Activated T-helper 2 cell treated with anti-CD3 and anti-CD28 coated beads, Interferon-gamma antibody, Interleukin-2, Interleukin-4, amounts not matched to agents 10 μg/mL and 5 μg/mL and 100 μg/mL, durations not matched to agents 14 hours and 24 hours and 36 hours (primary cell): Measurements from ENCODE around the gene HMCN2. TPM values are rescaled to one million over a fixed set of nuclear protein-coding genes. Genes with fewer than 3 reads are reported as not detected.

Source experiments
- DNase-seq: peaks from one replicate; pipeline ENCODE4 v3.0.0; 2021; ENCODE audit warnings: low spot score
- H3K27ac Mint-ChIP-seq: one replicate; pipeline ENCODE4 v1.8.0; 2021; ENCODE audit warnings: mixed read lengths
- H3K27me3 Mint-ChIP-seq: one replicate; pipeline ENCODE4 v1.8.0; 2021; ENCODE audit warnings: low read depth, mixed read lengths
- H3K36me3 Mint-ChIP-seq: one replicate; pipeline ENCODE4 v1.8.0; 2021; ENCODE audit warnings: low read depth, mixed read lengths
- H3K4me1 Mint-ChIP-seq: one replicate; pipeline ENCODE4 v1.8.0; 2021; ENCODE audit warnings: low read depth, mixed read lengths
- H3K4me3 Mint-ChIP-seq: one replicate; pipeline ENCODE4 v1.8.0; 2021; ENCODE audit warnings: low read depth, mild to moderate bottlenecking, moderate library complexity, mixed read lengths
- H3K9me3 Mint-ChIP-seq: one replicate; pipeline ENCODE4 v1.8.0; 2021; ENCODE audit warnings: mixed read lengths
- intact Hi-C: fragments of 100-400 bp; cut with micrococcal nuclease; formaldehyde crosslinking; loops from one replicate; pipeline ENCODE4 v1.15.1; 2023
- total RNA-seq: library from RNA; stranded (reverse); gene quantifications from 2 replicates; pipeline ENCODE4 v1.2.3, GENCODE V29; 2022

Gene HMCN2
- total RNA-seq, 1 donor from 2014 or later, result not detected

DNA sequence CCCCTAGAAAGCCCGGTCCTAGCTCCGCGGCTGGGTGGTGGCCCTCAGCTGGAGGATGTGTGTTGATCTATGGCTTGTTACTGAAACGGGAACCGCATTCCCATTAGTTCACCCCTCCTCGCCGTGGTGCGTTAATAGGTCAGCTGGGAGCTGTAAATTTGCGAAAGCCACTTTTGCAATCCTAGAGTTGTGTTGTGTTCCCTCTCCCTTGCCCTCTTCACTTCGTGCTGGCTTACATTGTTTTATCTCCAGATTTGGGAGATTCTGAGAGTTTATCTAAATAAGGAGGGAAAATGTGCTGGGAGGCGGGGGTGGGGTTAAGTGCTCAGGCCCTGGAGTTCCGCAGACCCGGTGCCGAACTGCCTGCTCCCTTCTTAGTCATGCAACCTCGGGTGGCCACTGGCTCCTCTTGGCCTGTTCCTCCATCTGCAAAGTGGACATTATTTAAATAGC lies 62.8 kb downstream of the HMCN2 start:
- DNase-seq, result no peak
- Mint-ChIP-seq H3K27ac (no peak overlapping the region), H3K36me3 (no peaks in the 10 kb centered on the region), H3K4me1 (no peaks in the 10 kb centered on the region), H3K4me3 (no peak overlapping the region), H3K27me3 (peaks cover 16% of the 10 kb centered on the region), H3K9me3 (no peaks in the 10 kb centered on the region)
- intact Hi-C loops, result no loop called here

GRCh38 chr9:130329061-130329460 lies 63.5 kb downstream of the HMCN2 start:
- no peaks in the 10 kb centered on the region for H3K9me3 Mint-ChIP-seq
- intact Hi-C loops, result no loop called here
- no peak overlapping the region for H3K4me3 Mint-ChIP-seq
- no peak for DNase-seq
- H3K4me1 Mint-ChIP-seq, result no peaks in the 10 kb centered on the region
- H3K27me3 Mint-ChIP-seq, result peaks cover 19% of the 10 kb centered on the region
- no peak overlapping the region for H3K27ac Mint-ChIP-seq
- no peaks in the 10 kb centered on the region for H3K36me3 Mint-ChIP-seq

DNA sequence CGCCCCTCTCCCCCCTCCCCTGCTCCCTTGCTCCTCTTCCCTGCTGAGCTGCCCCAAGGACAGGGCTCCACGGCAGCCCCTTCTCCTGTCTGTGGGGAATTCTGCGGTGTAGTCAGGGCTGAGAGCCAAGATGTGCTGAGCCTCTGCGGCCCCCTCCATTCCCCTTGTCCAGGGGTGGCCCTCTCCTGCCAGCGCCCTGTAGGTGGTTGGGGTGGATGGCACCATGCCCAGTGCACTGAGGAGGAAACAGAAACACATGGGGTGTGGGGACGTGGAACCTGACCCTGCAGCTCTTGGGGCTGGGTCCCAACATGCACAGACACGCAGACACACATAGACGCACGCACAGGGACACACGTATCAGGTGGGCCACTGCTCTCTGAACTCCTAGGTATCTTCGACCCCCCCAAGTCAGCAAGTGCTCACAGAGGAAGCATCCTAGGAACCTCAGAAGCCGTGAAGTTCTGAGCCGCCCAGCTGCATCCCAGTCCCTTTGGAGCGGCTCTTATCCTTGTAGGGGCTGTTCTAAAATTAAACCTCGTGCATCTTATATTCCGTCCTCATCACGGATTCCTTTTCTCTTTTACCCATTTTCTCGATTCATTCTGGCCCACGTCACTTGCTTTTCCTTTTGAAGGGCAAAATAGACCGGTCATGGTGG lies 64.8 kb downstream of the HMCN2 start:
- H3K27ac Mint-ChIP-seq, result no peak overlapping the region
- intact Hi-C loops, result no loop called here
- H3K4me3 Mint-ChIP-seq, result no peak overlapping the region
- H3K4me1 Mint-ChIP-seq, result no peaks in the 10 kb centered on the region
- peaks cover 24% of the 10 kb centered on the region for H3K27me3 Mint-ChIP-seq
- no peaks in the 10 kb centered on the region for H3K9me3 Mint-ChIP-seq
- no peak for DNase-seq
- no peaks in the 10 kb centered on the region for H3K36me3 Mint-ChIP-seq

- Mint-ChIP-seq H3K27ac (no peak overlapping the region), H3K4me1 (no peaks in the 10 kb centered on the region)
- intact Hi-C loops, result no loop called here
Observed at GRCh38 chr9:130331061-130331460, 65.5 kb downstream of the HMCN2 start.

DNA sequence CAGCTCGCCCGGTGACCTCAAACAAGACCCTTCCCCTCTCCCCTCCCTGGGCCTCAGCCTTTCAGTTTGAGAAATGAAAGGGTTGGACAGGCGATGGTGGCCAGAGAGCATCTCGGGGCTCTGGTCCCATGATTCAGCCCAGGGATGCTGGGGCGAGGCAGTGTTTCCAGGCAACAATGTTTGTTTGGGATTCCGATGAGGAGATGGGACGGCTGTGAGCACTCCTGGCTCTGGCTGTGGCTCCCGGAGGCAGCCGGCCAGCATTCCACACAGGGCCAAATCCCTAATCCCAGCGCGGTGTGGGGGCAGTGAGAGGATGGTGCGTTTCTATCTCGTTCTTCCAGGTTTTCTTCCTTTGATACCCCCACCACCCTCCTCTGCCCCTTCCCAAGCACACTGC lies 66.0 kb downstream of the HMCN2 start:
- no peak overlapping the region for H3K4me3 Mint-ChIP-seq
- intact Hi-C loops, result no loop called here
- peaks cover 24% of the 10 kb centered on the region for H3K27me3 Mint-ChIP-seq
- H3K36me3 Mint-ChIP-seq, result no peaks in the 10 kb centered on the region
- no peaks in the 10 kb centered on the region for H3K9me3 Mint-ChIP-seq
- DNase-seq, result no peak
- no peaks in the 10 kb centered on the region for H3K4me1 Mint-ChIP-seq
- no peak overlapping the region for H3K27ac Mint-ChIP-seq

More at GRCh38 chr9:130331061-130331460, 65.5 kb downstream of the HMCN2 start:
- no peak overlapping the region for H3K4me3 Mint-ChIP-seq
- peaks cover 24% of the 10 kb centered on the region for H3K27me3 Mint-ChIP-seq
- no peaks in the 10 kb centered on the region for H3K9me3 Mint-ChIP-seq
- DNase-seq, result no peak
- no peaks in the 10 kb centered on the region for H3K36me3 Mint-ChIP-seq

- no peaks in the 10 kb centered on the region for H3K9me3 Mint-ChIP-seq
- intact Hi-C loops, result no loop called here
Observed at GRCh38 chr9:130332384-130332926, 66.9 kb downstream of the HMCN2 start.

DNA sequence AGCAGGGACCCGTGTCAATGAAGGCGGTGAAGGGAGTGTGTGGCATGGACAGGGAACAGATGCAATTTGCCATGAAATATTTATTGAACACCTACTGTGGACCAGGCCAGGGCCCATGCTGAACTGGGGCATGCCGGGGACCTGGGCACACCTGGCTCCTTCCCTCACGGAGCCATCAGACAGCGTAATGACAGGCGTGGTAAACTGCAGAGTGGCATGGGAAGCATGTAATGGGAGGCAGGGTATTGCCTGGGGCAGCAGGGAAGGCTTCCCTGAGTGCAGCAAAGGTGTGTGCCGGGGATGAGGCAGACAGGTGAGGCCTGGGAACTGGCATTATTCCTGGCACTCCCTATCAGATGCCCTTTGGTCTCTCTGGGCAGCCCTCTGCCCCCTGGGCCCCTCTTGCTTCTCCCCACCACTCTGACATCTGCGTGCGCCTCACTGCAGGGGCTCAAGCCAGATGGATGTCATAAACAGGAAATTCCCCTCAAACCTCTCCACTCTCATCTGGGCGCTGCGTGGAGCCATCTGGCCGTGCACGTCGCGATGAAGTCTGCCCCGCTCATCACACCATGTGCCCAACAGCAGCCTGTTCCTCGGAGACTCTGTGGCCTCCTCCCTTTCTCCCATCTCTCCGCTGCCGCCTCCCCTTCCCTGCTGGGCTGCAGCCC lies 67.6 kb downstream of the HMCN2 start:
- H3K36me3 Mint-ChIP-seq, result no peaks in the 10 kb centered on the region
- peaks cover 21% of the 10 kb centered on the region for H3K27me3 Mint-ChIP-seq
- no peak overlapping the region for H3K4me3 Mint-ChIP-seq
- intact Hi-C loops, result no loop called here
- H3K9me3 Mint-ChIP-seq, result no peaks in the 10 kb centered on the region
- no peak overlapping the region for H3K27ac Mint-ChIP-seq
- no peak for DNase-seq
- H3K4me1 Mint-ChIP-seq, result no peaks in the 10 kb centered on the region

More at GRCh38 chr9:130332384-130332926, 66.9 kb downstream of the HMCN2 start:
- Mint-ChIP-seq H3K36me3 (no peaks in the 10 kb centered on the region), H3K27me3 (peaks cover 24% of the 10 kb centered on the region), H3K4me1 (no peaks in the 10 kb centered on the region), H3K4me3 (no peak overlapping the region), H3K27ac (no peak overlapping the region)
- no peak for DNase-seq

DNA sequence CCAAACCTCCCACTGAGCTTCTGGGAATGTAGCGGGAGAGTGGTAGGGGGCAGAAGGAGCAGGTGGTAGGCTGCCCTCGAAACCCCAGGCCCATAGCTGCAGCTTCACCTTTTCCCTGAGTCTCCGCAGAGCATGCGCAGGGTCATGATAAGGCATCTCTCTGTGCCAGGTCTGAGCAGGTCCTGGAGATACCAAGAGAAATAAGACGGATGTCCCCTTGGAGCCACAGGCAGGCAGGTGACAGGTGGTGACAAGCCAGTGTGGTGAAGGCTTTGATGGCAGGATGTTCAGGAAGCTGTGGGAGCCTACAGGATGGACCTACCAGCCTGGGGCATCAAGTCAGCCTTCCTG lies 68.1 kb downstream of the HMCN2 start:
- H3K9me3 Mint-ChIP-seq, result no peaks in the 10 kb centered on the region
- no peaks in the 10 kb centered on the region for H3K36me3 Mint-ChIP-seq
- no peaks in the 10 kb centered on the region for H3K4me1 Mint-ChIP-seq
- no peak overlapping the region for H3K27ac Mint-ChIP-seq
- no peak for DNase-seq
- H3K27me3 Mint-ChIP-seq, result peaks cover 17% of the 10 kb centered on the region
- intact Hi-C loops, result no loop called here
- no peak overlapping the region for H3K4me3 Mint-ChIP-seq

- no peaks in the 10 kb centered on the region for H3K36me3 Mint-ChIP-seq
- no peak for DNase-seq
- H3K27ac Mint-ChIP-seq, result no peak overlapping the region
- intact Hi-C loops, result no loop called here
- no peak overlapping the region for H3K4me3 Mint-ChIP-seq
- H3K27me3 Mint-ChIP-seq, result peaks cover 11% of the 10 kb centered on the region
- no peaks in the 10 kb centered on the region for H3K4me1 Mint-ChIP-seq
- H3K9me3 Mint-ChIP-seq, result no peaks in the 10 kb centered on the region
Observed at GRCh38 chr9:130334915-130335314, 69.4 kb downstream of the HMCN2 start.

GRCh38 chr9:130336027-130336610 lies 70.6 kb downstream of the HMCN2 start:
- DNase-seq, result no peak
- no peaks in the 10 kb centered on the region for H3K4me1 Mint-ChIP-seq
- intact Hi-C loops, result no loop called here
- H3K9me3 Mint-ChIP-seq, result no peaks in the 10 kb centered on the region
- no peak overlapping the region for H3K27ac Mint-ChIP-seq
- no peak overlapping the region for H3K4me3 Mint-ChIP-seq
- peaks cover 9% of the 10 kb centered on the region for H3K27me3 Mint-ChIP-seq
- no peaks in the 10 kb centered on the region for H3K36me3 Mint-ChIP-seq

DNA sequence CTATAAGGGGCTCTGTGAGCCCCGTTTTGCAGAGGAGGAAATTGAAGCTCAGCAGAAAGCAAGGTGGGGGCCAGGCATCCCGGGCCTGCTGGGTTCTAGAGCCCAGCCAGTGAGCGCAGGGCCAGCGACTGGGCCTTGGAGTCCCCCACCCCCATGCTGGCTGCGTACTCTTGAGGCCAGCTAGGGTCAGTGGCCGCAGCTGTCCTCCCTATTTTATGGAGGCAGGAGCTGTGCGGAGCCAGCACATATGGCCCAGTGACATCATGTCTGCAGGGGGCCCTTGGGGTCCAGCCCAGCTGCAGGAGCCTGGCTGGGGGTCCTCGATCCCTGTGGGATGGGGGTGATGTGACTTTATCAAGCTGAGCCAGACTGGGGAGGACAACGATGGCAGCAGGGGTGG lies 71.3 kb downstream of the HMCN2 start:
- H3K36me3 Mint-ChIP-seq, result no peaks in the 10 kb centered on the region
- intact Hi-C loops, result no loop called here
- H3K27ac Mint-ChIP-seq, result no peak overlapping the region
- no peaks in the 10 kb centered on the region for H3K4me1 Mint-ChIP-seq
- H3K4me3 Mint-ChIP-seq, result no peak overlapping the region
- no peaks in the 10 kb centered on the region for H3K9me3 Mint-ChIP-seq
- DNase-seq, result no peak
- peaks cover 9% of the 10 kb centered on the region for H3K27me3 Mint-ChIP-seq

DNA sequence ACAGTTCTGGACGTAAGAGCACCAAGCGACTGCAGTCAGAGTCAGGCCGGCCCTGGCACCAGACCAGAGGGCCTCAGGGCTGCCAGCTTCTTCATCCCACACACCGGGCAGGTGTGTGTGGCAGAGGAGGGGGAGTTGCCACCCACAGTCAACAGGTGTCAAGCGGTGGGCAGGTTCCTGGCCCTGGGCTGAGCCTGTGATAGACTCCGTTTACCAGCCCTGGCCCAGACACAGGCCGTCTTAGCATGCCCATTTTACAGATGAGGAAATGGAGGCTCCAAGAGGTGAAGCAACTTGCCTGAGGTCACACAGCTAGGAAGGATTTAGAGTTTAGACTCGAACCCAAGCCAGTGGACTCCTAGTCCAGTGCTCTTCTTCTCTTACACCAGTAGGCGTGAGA lies 71.8 kb downstream of the HMCN2 start:
- peaks cover 9% of the 10 kb centered on the region for H3K27me3 Mint-ChIP-seq

GRCh38 chr9:130337784-130338380 lies 72.3 kb downstream of the HMCN2 start:
- no peak overlapping the region for H3K4me3 Mint-ChIP-seq
- peaks cover 9% of the 10 kb centered on the region for H3K27me3 Mint-ChIP-seq
- H3K27ac Mint-ChIP-seq, result no peak overlapping the region
- no peaks in the 10 kb centered on the region for H3K4me1 Mint-ChIP-seq
- H3K36me3 Mint-ChIP-seq, result no peaks in the 10 kb centered on the region
- H3K9me3 Mint-ChIP-seq, result no peaks in the 10 kb centered on the region
- intact Hi-C loops, result no loop called here
- DNase-seq, result no peak

More for the DNA sequence above, 71.8 kb downstream of the HMCN2 start:
- Mint-ChIP-seq H3K4me3 (no peak overlapping the region), H3K4me1 (no peaks in the 10 kb centered on the region), H3K36me3 (no peaks in the 10 kb centered on the region), H3K9me3 (no peaks in the 10 kb centered on the region), H3K27ac (no peak overlapping the region)
- DNase-seq, result no peak
- intact Hi-C loops, result no loop called here
